ENCODE measurements around the gene TNIK. TPM values are rescaled to one million over a fixed set of nuclear protein-coding genes. Genes with fewer than 3 reads are reported as not detected.

TNIK gene
- total and polyA plus RNA-seq, 4 donors = 3.7 to 9.8 (median 5.2) TPM

- H3K27me3 ChIP-seq (ENCODE audit: control insufficient read depth in 4 of 4, insufficient read depth in 4 of 4, low read length in 3 of 4) = no peaks in the 10 kb centered on the region
- 97% methylated on average over 1 of the region's 1 CpG for whole genome bisulfite sequencing
- TF ChIP-seq EGR1 (IDR thresholded peaks at IDR 0.05; ENCODE audit: low read depth in 2 of 2) (no peak), YY1 (IDR thresholded peaks at IDR 0.05) (no peak), HNF4G (IDR thresholded peaks at IDR 0.05) (no peak), FOXA2 (IDR thresholded peaks at IDR 0.05) (no peak), GABPA (IDR thresholded peaks at IDR 0.05 in 1 of 2, conservative IDR thresholded peaks at IDR 0.05 in 1 of 2) (no peak), HNF4A (conservative IDR thresholded peaks at IDR 0.05) (no peak), RXRA (IDR thresholded peaks at IDR 0.05) (no peak), CTCF (IDR thresholded peaks at IDR 0.05; ENCODE audit: low read depth, low read length, missing input control) (no peak), FOXA1 (IDR thresholded peaks at IDR 0.05) (no peak), TAF1 (conservative IDR thresholded peaks at IDR 0.05) (no peak), NR2F2 (IDR thresholded peaks at IDR 0.05) (no peak), ZBTB33 (IDR thresholded peaks at IDR 0.05) (no peak), RAD21 (IDR thresholded peaks at IDR 0.05) (no peak), ATF3 (IDR thresholded peaks at IDR 0.05) (no peak), SP1 (IDR thresholded peaks at IDR 0.05) (no peak), REST (IDR thresholded peaks at IDR 0.05) (no peak), JUND (IDR thresholded peaks at IDR 0.05) (no peak), MAX (IDR thresholded peaks at IDR 0.05) (no peak)
- no peaks in the 10 kb centered on the region for H3K9me3 ChIP-seq (ENCODE audit: control insufficient read depth in 4 of 4, low read length in 3 of 4)
- no peak overlapping the region for H3K9ac ChIP-seq (ENCODE audit: low read depth in 1 of 2, low read length in 2 of 2)
- DNase-seq (ENCODE audit: low spot score) = no peak
- H3K4me3 ChIP-seq (ENCODE audit: low read depth in 1 of 3, low read length in 3 of 3) = no peak overlapping the region
- H3K4me1 ChIP-seq (ENCODE audit: control insufficient read depth in 4 of 4, insufficient read depth in 4 of 4, low read length in 3 of 4) = peaks cover 0 to 1% (median 0%) of the 10 kb centered on the region in 4 donors
- H3K27ac ChIP-seq (ENCODE audit: low read depth in 1 of 2, low read length in 2 of 2) = no peak overlapping the region
- H3K36me3 ChIP-seq (ENCODE audit: control insufficient read depth in 4 of 4, insufficient read depth in 3 of 4, low read depth in 1 of 4, low read length in 3 of 4) = no peaks in the 10 kb centered on the region
These were observed 199.7 kb downstream of the TNIK start for GRCh38 chr3:171260466-171260865.
